Uterus (tissue), 4 donors: ENCODE measurements around the gene OSBPL9. TPM values are rescaled to one million over a fixed set of nuclear protein-coding genes. Genes with fewer than 3 reads are reported as not detected.

Experiments
- DNase-seq, 2 donors: peaks; one replicate each; pipeline ENCODE4 v3.0.0-alpha.2; 2019 to 2020
- H3K27ac ChIP-seq, 2 donors: fragments of 200-600 bp; sonication (generic); 1 replicate in 1 of 2; 2 replicates in 1 of 2; pipeline ENCODE4 v1.5.1; 2016 to 2018
- H3K27me3 ChIP-seq, 2 donors: fragments of 200-600 bp; sonication (generic); one replicate each; pipeline ENCODE4 v1.5.1; 2018 to 2019; ENCODE audit warnings: control low read depth in 1 of 2
- H3K36me3 ChIP-seq, 2 donors: fragments of 200-600 bp; sonication (generic); one replicate each; pipeline ENCODE4 v1.5.1; 2019; ENCODE audit warnings: control low read depth in 1 of 2
- H3K4me1 ChIP-seq, 2 donors: fragments of 200-600 bp; sonication (generic); one replicate each; pipeline ENCODE4 v1.5.1; 2018 to 2019; ENCODE audit warnings: control low read depth in 1 of 2
- H3K4me3 ChIP-seq, 2 donors: fragments of 200-600 bp; sonication (generic); 1 replicate in 1 of 2; 2 replicates in 1 of 2; pipeline ENCODE4 v1.5.1; 2018 to 2019; ENCODE audit warnings: mild to moderate bottlenecking in 1 of 2
- H3K9me3 ChIP-seq, 2 donors: fragments of 200-600 bp; sonication (generic); one replicate each; pipeline ENCODE4 v1.5.1; 2019; ENCODE audit warnings: control low read depth in 1 of 2
- POLR2A ChIP-seq, 2 donors: fragments of 450-650 bp; IDR thresholded peaks; one replicate each; pipeline ENCODE4 v1.6.1; 2016; ENCODE audit warnings: antibody characterized with exemption in 2 of 2, mild to moderate bottlenecking in 1 of 2, moderate library complexity in 1 of 2
- intact Hi-C: fragments of 100-400 bp; cut with DNase I; formaldehyde crosslinking; loops from one replicate; pipeline ENCODE4 v1.15.1; 2023; ENCODE audit warnings: low total_unique reads
- total RNA-seq, 4 donors: library from RNA; depleted of rRNA in 3 of 4; stranded (reverse); fragments of >200 nt in 3 of 4; gene quantifications; one replicate each; pipeline versions ENCODE4 v1.1.0 to v1.2.4, GENCODE V29; 2014 to 2023
- TF ChIP-seq, protein P1 (sequence below), 4 experiments: fragments of 200-600 bp in 2 of 4; fragments of 450-650 bp in 2 of 4; sonication (generic) in 2 of 4; IDR thresholded peaks; one replicate each; pipeline ENCODE4 v1.5.1; 2016 to 2019; ENCODE audit warnings: antibody characterized with exemption in 4 of 4, mild to moderate bottlenecking in 2 of 4, moderate library complexity in 1 of 4
- donor health status: DM: yes; HTN: yes; CAD: no.

Gene OSBPL9
- total RNA-seq, 4 donors from 2014 or later, result 94.0 to 122 (median 108) TPM

DNA sequence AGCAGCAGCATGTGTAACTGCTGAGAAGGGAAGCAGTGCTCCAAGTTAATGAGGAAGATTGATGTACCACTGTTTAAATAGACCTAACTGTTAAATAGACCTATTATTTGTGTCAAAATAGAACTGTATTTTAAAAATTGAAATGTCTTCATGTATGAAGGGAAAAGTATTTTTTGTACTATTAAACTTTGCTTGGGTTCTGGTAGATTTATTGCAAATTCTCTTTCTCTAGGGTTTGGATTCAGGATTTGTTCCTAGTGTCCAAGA is 128.3 kb downstream of the OSBPL9 start:
- Histone ChIP-seq H3K27me3 (no peaks in the 10 kb centered on the region), H3K27ac (no peak overlapping the region), H3K9me3 (no peaks in the 10 kb centered on the region), H3K4me1 (no peaks in the 10 kb centered on the region), H3K36me3 (no peaks in the 10 kb centered on the region), H3K4me3 (no peak overlapping the region)
- no peak for DNase-seq
- no peak for TF ChIP-seq POLR2A (IDR thresholded peaks at IDR 0.05)
- TF ChIP-seq, protein P1, sequence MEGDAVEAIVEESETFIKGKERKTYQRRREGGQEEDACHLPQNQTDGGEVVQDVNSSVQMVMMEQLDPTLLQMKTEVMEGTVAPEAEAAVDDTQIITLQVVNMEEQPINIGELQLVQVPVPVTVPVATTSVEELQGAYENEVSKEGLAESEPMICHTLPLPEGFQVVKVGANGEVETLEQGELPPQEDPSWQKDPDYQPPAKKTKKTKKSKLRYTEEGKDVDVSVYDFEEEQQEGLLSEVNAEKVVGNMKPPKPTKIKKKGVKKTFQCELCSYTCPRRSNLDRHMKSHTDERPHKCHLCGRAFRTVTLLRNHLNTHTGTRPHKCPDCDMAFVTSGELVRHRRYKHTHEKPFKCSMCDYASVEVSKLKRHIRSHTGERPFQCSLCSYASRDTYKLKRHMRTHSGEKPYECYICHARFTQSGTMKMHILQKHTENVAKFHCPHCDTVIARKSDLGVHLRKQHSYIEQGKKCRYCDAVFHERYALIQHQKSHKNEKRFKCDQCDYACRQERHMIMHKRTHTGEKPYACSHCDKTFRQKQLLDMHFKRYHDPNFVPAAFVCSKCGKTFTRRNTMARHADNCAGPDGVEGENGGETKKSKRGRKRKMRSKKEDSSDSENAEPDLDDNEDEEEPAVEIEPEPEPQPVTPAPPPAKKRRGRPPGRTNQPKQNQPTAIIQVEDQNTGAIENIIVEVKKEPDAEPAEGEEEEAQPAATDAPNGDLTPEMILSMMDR (IDR thresholded peaks at IDR 0.05), result no peak
- intact Hi-C loops, result no loop called here

DNA sequence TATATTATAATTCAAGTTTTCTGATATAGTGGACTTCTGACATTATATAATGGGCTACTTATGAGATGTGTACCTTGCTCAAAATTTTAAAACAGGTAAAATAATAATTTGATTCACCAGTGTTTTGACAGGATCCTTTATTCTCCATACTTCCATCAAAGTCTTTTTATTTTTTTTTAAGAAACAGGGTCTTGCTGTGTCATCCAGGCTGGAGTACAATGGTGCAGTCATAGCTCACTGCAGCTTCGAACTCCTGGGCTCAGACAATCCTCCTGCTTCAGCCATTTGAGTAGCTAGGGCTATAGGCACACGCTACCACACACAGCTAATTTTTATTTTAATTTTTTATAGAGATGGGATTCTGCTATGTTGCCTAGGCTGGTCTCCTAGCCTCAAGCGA is 132.3 kb downstream of the OSBPL9 start:
- H3K9me3 ChIP-seq, result no peaks in the 10 kb centered on the region
- no peak for TF ChIP-seq POLR2A (IDR thresholded peaks at IDR 0.05)
- TF ChIP-seq, protein P1 (IDR thresholded peaks at IDR 0.05), result no peak
- H3K27me3 ChIP-seq, result no peaks in the 10 kb centered on the region
- intact Hi-C loops, result no loop called here
- no peaks in the 10 kb centered on the region for H3K36me3 ChIP-seq
- no peak overlapping the region for H3K4me3 ChIP-seq
- H3K4me1 ChIP-seq, result no peaks in the 10 kb centered on the region
- DNase-seq, result no peak
- no peak overlapping the region for H3K27ac ChIP-seq

GRCh38 chr1:51750218-51750617 is 133.3 kb downstream of the OSBPL9 start:
- H3K27ac ChIP-seq, result no peak overlapping the region
- DNase-seq, result no peak
- H3K36me3 ChIP-seq, result no peaks in the 10 kb centered on the region
- no peaks in the 10 kb centered on the region for H3K4me1 ChIP-seq
- TF ChIP-seq, protein P1 (IDR thresholded peaks at IDR 0.05), result no peak
- no peak for TF ChIP-seq POLR2A (IDR thresholded peaks at IDR 0.05)
- H3K9me3 ChIP-seq, result no peaks in the 10 kb centered on the region
- no peaks in the 10 kb centered on the region for H3K27me3 ChIP-seq
- intact Hi-C loops, result no loop called here
- no peak overlapping the region for H3K4me3 ChIP-seq

DNA sequence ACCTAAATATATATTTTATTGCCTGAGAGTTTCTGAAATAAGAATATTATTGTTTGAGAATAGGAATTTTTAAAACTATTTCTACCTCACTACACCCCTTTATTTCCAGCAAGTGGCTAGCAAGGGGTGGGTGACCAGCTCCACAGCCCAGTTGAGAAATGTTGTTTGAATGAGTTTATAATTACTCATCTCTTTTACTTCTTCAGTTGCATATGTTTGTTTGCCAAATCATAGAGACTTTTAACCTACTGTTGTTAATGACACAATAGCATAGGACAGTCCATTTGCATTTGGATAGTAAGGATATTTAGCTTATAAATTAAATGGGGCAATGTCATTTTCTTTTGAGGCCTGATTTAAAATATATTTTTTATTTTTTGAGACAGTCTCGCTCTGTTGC is 133.8 kb downstream of the OSBPL9 start:
- Histone ChIP-seq H3K27me3 (no peaks in the 10 kb centered on the region), H3K9me3 (no peaks in the 10 kb centered on the region), H3K4me1 (no peaks in the 10 kb centered on the region), H3K4me3 (no peak overlapping the region), H3K36me3 (no peaks in the 10 kb centered on the region), H3K27ac (no peak overlapping the region)
- no peak for TF ChIP-seq POLR2A (IDR thresholded peaks at IDR 0.05)
- TF ChIP-seq, protein P1 (IDR thresholded peaks at IDR 0.05), result no peak
- intact Hi-C loops, result no loop called here
- DNase-seq, result no peak

- Histone ChIP-seq H3K27me3 (no peaks in the 10 kb centered on the region), H3K4me1 (no peaks in the 10 kb centered on the region), H3K27ac (no peak overlapping the region), H3K36me3 (no peaks in the 10 kb centered on the region), H3K9me3 (no peaks in the 10 kb centered on the region), H3K4me3 (no peak overlapping the region)
- DNase-seq, result no peak
- intact Hi-C loops, result no loop called here
- no peak for TF ChIP-seq POLR2A (IDR thresholded peaks at IDR 0.05)
- TF ChIP-seq, protein P1 (IDR thresholded peaks at IDR 0.05), result no peak
These were observed 135.4 kb downstream of the OSBPL9 start for GRCh38 chr1:51752073-51752948.
